HG02840 (cell line): ENCODE results near the gene MAGEH1.
"Not testable (repeated sequence)": the region's sequence is repeated elsewhere in the genome, so short reads cannot be mapped to it uniquely, and the experiment has no call there.

Experiments used
- ATAC-seq: cut with Tn5 transposase; IDR thresholded peaks from one replicate; pipeline ENCODE4 v1.9.1; 2021; ENCODE audit warnings: mild to moderate bottlenecking, moderate library complexity, moderate number of reproducible peaks; ENCODE audit not compliant: unreplicated experiment, low FRiP score

MAGEH1 gene, protein sequence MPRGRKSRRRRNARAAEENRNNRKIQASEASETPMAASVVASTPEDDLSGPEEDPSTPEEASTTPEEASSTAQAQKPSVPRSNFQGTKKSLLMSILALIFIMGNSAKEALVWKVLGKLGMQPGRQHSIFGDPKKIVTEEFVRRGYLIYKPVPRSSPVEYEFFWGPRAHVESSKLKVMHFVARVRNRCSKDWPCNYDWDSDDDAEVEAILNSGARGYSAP

DNA sequence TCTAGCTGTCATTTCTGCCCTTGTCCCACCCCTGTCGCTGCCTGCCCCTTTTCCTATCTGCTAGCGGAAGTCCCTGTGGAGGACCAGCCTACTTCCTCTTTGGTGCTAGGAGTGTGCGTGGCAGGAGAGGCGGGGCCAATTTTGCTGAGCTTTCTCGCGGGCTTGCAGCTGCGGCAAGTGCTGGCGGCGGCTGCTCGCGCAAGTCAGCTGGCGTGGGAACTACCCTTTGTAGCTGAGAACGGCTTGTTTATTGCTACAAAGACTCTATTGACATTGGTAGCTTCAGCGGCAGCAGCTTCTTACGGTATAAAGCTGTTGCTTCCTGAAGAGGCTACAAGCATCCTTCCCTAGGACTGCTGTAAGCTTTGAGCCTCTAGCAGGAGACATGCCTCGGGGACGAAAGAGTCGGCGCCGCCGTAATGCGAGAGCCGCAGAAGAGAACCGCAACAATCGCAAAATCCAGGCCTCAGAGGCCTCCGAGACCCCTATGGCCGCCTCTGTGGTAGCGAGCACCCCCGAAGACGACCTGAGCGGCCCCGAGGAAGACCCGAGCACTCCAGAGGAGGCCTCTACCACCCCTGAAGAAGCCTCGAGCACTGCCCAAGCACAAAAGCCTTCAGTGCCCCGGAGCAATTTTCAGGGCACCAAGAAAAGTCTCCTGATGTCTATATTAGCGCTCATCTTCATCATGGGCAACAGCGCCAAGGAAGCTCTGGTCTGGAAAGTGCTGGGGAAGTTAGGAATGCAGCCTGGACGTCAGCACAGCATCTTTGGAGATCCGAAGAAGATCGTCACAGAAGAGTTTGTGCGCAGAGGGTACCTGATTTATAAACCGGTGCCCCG, at the start of gene MAGEH1:
MAGEH1 (plus strand) TSS at position 138 of the 843 bp plus-strand sequence; CDS start at position 386, 248 bp downstream.
- peak; percentile 95 for ATAC-seq

DNA sequence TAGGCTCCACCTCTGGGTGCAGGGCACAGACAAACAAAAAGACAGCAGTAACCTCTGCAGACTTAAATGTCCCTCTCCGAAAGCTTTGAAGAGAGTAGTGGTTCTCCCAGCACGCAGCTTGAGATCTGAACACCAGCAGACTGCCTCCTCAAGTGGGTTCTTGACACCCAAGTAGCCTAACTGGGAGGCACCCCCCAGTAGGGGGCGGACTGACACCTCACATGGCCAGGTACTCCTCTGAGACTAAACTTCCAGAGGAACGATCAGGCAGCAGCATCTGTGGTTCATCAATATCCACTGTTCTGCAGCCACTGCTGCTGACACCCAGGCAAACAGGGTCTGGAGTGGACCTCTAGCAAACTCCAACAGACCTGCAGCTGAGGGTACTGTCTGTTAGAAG, 24.8 kb upstream of the MAGEH1 start:
- ATAC-seq: not testable (repeated sequence)

DNA sequence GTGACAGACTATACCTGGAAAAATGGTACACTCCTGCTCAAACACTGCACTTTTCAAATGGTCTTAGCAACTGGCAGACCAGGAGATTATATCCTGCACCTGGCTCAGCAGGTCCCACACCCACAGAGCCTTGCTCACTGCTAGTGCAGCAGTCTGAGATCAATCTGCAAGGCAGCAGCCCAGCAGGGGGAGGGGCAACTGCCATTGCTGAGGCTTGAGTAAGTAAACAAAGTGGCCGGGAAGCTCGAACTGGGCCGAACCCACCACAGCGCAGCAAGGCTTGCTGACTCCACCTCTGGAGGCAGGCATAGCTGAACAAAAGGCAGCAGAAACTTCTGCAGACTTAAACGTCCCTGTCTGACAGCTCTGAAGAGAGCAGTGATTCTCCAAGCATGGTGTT, 8.5 kb upstream of the MAGEH1 start:
- ATAC-seq: not testable (repeated sequence)

DNA sequence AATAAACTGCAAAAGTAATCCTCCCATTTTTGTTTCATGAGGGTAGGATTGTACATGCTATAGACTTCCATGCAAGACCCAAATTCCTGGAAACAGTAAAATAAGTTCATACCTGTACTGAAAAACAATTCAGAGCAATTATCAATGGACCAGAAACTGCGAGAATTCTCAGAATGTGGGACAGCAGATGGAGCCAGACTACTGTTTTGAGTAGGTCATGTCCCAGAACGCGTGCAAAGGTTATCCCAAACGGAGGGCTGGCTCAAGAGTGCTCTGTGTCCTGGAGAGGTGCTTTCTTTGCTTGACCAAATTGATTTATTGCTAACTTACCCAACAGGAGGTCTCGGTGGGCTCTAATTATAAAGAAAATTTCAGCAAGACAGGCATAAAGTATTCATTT, 1.7 kb upstream of the MAGEH1 start:
- ATAC-seq: no peak

DNA sequence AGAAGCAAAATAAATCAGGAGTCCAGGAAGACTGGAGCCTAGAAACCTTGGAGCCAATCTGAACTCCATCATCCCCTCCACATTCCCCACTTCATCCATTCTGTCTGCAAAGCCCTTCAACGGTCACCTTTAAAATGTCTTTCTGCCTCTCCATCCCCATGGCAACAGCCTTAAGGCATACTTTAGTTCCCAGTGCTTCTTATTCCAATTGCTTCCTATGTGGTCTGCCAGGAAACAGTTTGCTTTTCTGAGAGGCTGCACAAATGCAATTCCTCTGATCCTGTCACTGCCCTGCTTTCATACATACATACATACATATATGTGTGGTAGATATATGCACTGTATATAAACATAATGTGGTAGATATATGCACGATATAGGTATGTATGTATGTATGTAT, 786 bp upstream of the MAGEH1 start:
- ATAC-seq: no peak

DNA sequence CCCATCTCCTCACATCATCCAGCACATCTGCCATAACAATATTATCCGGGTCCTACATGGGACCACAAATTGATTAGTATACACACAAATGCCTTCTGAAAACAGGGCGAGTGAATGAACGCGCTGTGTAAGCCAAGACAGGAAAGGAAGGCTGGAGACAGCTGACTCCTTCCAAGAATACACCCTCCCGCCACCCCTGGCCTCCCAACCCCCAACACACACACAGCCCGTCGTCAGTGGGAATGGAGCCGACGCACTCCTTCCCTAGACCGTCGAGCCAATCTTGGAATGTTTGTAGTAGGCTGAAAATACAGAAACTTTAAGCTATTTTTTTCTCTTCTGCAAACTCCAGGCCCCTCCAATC, 319 bp upstream of the MAGEH1 start:
- no peak for ATAC-seq

DNA sequence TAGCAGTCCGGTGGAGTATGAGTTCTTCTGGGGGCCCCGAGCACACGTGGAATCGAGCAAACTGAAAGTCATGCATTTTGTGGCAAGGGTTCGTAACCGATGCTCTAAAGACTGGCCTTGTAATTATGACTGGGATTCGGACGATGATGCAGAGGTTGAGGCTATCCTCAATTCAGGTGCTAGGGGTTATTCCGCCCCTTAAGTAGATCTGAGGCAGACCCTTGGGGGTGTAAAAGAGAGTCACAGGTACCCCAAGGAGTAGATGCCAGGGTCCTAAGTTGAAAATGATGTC, 852 bp downstream of the MAGEH1 start:
- no peak for ATAC-seq

DNA sequence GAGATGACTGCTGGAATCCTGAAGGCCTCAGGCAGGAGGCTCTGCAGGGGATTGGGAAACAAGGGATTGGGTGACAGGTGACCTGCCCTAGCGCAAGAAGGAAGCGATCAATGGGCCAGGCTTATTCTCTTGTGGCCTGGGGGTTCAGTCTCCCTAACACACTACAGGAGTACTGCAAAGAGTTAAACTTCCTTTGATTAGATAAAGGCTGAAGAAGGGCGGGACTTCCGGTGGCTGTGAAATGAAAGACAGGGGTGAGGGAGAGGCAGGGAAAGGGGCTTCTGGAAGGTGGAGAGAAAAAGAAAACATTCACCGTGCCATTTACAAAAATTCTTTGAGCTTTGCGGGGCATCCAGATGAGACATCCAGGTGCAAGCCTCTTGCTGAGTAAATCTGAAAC, 3.8 kb downstream of the MAGEH1 start:
- not testable (repeated sequence) for ATAC-seq

DNA sequence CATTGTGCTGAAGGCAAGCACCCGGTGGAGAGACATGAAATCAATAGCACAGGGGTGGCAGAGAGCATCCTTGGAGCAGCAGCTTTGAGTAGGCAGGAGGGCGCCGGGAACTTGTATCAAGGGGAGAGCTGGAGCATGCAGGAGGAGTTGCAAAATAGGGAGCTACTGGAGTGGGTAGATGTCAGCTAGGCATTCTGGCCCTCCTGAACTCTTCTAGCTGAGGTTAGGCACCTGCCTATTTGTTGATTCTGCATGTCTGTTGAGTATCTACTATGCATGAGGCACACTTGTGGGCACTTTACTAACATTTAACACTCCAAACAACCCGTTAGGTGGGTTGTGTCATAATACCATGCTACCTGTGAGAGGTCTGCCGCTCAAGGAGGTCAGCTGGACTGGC, 7.5 kb downstream of the MAGEH1 start:
- not testable (repeated sequence) for ATAC-seq

DNA sequence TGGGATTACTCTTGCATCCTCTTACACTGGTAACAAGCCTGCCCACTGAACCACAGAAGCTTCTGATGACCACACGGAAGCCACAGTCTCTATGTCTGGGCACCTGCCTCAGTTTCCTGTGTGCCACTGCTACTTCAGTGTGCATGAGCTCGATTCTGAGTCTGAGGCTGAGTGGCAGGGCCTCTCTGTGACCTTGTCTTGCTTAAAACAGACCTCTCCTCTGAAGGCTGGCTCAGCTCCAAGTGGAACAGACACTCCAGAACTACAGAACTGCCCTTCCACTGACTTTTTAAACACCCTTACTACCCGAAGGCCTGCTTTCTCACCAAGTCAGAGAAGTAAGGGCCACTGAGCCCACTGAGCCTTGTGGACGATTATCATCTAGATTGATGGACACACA, 8.0 kb downstream of the MAGEH1 start:
- ATAC-seq: not testable (repeated sequence)

DNA sequence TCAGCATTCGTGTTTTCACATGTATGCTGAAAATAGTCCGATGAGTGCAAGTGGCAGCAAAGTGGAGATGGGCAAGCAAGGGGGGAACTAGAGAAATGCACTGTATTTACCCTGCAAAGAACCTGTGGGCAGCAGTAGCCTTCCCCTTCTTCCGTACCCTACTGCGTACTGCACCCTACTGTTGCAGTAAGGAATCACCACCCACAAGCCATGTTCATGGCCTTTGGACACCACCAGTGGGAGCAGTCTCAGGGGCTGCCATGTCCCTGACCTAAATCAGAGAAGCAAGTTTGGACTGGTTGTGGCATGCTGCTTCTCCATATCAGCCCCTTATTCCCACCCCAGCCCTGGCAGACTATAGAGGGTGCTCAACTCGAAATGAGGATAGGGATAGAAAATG, 12.1 kb downstream of the MAGEH1 start:
- ATAC-seq: not testable (repeated sequence)

DNA sequence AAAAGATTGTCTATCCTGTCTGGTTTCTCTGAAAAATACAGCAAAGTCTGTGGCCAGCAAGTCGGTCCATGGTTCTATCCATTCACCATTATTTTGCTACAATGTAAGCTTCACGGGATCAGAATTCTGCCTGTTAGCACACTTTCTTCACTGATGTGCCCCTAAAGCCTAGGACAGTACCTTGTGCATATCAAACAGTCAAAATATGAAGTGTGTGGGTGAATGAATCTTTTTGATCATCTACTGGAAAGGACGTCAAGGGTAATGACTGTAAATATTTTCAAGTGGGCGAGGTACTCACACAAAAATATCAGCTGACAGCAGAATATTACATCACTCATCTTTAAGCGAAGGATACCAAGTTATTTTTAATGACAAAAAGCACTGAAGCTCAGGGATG, 13.2 kb downstream of the MAGEH1 start:
- ATAC-seq: not testable (repeated sequence)

DNA sequence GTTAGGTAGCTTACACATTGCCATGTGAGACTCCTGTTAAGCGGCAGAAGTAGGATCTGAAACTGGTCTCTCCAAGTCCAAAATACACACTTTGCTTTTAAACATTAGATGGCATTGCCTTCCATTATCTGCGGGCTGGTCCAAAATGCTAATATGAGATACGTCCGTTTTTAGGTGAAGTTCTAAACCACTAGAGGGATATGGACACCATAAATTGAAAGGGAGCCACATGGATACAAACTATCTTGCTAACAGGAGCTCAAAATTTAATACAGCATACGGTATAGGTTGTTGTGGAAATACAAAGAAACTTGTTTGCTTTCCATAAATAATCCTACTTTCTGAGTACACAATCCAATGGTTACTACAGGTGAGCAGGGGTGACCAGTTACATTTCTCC, 13.9 kb downstream of the MAGEH1 start:
- ATAC-seq: not testable (repeated sequence)

DNA sequence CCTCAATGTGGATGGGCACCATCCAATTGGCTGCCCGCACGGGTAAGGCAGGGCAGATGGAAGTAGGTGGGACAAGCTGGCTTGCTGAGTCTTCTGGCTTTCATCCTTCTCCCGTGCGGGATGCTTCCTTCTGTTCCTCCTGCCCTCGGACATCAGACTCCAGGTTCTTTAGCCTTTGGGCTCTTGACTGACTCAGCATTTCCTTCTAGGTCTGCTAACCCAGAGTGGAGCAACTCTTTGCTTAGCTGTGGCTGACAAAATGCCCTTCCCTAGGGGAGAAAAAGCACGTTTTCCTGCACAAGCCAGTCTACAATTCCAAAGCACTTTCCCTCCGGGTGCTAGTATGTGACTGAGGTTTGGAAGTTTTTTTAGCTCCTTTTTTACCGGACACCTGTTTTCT, 28.0 kb downstream of the MAGEH1 start:
- not testable (repeated sequence) for ATAC-seq

DNA sequence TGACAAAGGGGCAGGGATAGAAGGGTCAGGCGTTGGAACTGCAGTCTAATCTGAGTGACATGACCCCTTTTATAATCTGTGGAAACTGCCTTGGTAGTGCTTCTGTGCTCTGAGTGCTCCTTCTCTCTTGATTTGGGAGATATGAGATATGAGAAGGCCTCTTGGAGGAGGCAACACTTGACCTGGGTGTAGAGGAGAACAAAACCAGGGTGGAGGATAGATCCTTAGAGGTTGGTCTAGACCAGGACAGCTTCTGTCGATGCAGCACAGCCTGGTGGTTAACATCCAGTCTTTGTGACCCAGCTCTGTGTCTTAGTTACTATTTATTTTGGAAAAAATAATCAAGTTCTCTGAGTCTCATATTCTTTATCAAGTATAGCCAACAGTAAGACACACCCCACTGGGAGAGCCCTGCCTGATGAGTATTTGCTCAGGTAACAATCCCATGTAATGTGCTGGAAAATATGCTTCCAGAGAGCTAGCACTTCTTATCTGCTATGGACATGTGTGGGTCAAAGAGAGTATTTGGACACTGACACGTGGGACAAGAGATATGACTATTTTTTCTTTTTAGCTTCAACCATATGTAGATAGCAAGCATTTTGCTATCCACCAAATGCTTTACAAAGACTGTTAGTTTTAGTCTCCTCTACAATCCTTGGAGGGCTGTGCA, 28.6 kb downstream of the MAGEH1 start:
- ATAC-seq: no peak

DNA sequence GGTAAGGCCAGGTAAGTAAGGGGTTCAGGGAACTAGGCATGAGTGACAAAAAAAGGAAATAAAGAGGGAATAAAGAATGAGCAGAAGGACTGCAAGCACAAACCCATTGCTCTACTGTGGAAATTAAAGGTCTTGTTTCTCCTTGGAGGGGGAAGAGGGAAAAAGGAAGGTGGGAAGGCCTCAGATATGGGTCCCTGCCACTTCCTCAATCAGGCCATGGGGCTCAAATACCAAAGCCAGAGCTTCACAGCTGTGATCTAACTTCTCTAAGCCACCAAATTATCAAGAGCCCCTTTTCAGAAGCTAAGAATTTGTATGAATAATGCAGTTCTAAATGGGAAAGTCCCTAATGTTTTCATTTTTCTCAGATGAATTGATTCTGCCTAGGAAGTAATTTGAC, 33.0 kb downstream of the MAGEH1 start:
- ATAC-seq: no peak

DNA sequence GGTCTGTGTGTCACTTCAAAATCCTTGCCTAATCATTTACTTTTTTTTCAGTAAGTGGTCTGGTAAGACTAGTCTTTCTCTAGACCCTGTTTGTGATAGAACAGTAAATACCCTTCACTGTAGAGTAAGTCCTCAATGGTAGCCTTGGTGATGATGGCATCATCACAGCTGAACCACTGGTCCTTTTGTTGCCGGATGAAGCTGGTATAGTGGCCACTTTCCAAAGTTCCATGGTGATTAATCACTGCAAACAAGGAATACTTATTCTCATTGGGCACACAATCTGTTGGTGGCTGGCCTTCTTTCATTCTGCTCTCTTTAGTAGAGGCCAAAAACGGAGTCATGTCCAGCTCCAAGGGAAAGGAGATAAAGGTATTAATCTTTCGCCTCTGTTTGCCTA, 34.8 kb downstream of the MAGEH1 start:
- ATAC-seq: no peak

DNA sequence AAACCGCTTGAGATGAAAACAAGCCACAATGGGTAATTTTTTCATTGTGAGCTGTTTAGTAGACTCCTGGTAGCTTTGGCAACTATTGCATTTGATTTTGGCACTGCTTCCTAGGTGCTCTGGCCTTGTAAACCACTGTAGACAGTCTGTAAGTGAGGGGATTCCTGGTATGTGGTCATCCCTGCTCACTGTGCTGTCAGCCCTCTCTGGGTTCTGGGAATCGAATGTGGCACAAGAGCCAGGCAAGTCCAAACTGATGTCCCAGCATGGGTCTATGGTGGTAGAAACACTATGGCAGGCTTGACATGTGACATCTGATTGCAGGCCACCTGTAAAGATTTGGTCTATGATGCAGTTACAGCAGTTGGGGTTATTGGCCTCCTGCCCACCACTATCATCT, 35.2 kb downstream of the MAGEH1 start:
- ATAC-seq: no peak

DNA sequence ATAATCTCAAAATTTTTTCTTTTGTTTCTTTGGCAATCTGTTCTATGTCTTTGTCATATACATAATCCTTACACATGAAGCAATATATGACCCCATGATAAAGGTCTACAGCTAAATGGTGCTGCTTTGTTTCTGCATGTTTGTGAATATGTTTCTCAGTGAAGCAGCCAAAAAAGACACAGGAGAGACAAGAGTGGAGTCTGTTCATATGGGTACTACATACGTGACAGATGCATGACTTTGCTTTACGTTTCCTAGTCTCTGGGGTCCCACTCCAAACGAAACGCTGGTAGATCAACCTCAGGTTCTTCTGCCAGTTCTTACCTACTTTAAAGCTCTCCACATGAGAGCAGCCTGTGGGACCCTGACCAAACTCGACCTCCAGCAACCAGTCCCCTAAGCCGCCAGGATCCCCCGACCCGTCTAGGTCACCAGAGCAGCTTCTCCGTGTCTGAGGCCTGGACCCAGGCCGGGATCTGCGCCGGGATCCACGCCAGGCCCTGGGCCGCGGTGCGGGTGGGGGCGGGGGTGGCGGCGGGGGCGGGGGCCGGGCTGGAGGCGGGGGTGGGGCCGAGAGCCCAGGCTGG, 36.2 kb downstream of the MAGEH1 start:
- ATAC-seq: no peak

DNA sequence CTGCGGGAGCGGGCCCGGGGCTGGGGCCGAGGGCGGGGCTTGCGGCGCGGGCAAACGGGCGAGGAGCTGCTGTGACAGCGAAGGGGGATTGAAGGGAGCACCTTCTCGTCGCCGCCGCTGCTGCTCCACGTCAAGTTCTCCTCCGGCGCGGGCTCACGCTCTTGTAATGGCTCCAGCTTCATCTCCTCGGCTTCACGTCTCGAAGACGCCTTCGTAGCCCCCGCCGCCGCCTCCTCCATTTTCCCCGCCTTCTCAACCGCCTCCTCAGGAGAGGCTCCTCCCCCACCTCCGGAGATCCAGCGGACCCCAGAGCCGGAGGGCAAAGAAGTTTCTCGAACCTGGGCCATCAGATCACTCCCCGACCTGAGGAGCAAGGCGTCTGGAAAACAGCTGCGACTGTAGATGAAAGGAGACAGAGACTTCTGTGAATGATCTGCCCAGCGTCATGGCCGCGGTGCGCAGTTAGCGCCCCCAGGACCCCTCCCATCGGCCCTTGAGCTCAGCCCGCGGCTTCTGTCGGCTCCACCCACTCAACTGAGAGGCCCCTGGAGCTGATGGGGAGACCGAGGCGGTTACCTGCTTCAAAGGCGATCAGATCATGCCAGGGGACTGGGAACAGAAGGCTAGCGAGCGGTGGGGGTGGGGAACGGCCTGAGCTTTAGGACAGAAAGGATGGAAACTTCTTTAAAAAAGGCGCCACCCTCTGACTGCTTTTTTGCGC, 36.8 kb downstream of the MAGEH1 start:
- ATAC-seq: peak; percentile 61
